C4-2B (cell line): ENCODE data around the gene OSBPL2.

ENCODE experiments used
- H3K27ac ChIP-seq: fragments of 450-650 bp; 2 replicates; pipeline ENCODE4 v1.5.1; 2017
- CTCF ChIP-seq: fragments of 450-650 bp; conservative IDR thresholded peaks from 2 replicates; pipeline ENCODE4 v1.5.1; 2017; ENCODE audit warnings: mild to moderate bottlenecking
- ZFX ChIP-seq: fragments of 450-650 bp; IDR thresholded peaks from 2 replicates; pipeline ENCODE4 v1.6.1; 2017

OSBPL2 gene

DNA sequence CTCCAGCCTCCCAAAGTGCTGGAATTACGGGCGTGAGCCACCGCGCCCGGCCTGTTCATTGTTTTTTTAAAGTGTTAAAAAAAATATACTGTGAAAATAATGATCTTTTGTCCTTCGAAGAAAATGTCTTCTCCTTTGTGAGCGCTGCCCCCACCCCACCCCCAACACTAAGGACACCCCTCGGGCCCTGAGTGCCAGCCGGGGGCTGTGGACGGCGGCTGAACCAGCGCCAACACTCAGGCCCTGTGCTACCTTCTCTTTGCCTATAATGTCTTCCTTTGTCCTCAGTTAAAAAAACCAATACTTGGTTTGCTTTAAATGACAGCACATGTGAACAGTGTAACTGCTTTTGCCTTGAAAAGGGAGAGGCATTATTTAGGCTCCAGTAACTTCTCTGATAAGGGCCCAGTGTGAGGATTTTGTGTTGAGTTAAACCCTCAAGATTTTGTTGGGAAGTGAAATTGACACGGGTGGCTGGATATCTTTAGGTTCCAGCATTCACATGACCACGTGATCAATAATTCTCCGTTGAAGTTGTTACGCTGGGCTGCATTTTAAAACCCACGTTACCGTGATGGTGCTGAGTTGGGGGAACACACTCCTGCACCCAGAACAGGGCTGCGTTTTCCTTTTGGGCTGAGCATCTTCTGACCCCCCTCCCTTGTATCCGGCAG is 54.9 kb downstream of the OSBPL2 start:
- no peak for TF ChIP-seq CTCF
- no peak for TF ChIP-seq ZFX

GRCh38 chr20:62293946-62294345 is 55.6 kb downstream of the OSBPL2 start:
- TF ChIP-seq CTCF = no peak
- no peak overlapping the region for H3K27ac ChIP-seq

More for the DNA sequence above, 54.9 kb downstream of the OSBPL2 start:
- no peak overlapping the region for H3K27ac ChIP-seq

GRCh38 chr20:62294516-62294915 is 56.2 kb downstream of the OSBPL2 start:
- TF ChIP-seq ZFX = no peak
- TF ChIP-seq CTCF = no peak
- no peak overlapping the region for H3K27ac ChIP-seq

GRCh38 chr20:62296724-62297448 is 58.6 kb downstream of the OSBPL2 start:
- peak overlapping the region; percentile 67 for H3K27ac ChIP-seq
- TF ChIP-seq CTCF (no peak), ZFX (no peak)

- TF ChIP-seq CTCF (no peak), ZFX (no peak)
Observed at GRCh38 chr20:62297449-62298227, 59.3 kb downstream of the OSBPL2 start.

GRCh38 chr20:62298577-62299249 is 60.4 kb downstream of the OSBPL2 start:
- no peak overlapping the region; the same call in 1 of the 2 replicates for H3K27ac ChIP-seq
- TF ChIP-seq ZFX (no peak), CTCF (no peak)

More at GRCh38 chr20:62297449-62298227, 59.3 kb downstream of the OSBPL2 start:
- H3K27ac ChIP-seq = peak overlapping the region; percentile 67
